Uterus (tissue), 2 donors: Measurements from ENCODE around the gene ADCY10.

Source experiments
- CTCF ChIP-seq, 4 experiments: fragments of 200-600 bp in 2 of 4; fragments of 450-650 bp in 2 of 4; sonication (generic) in 2 of 4; IDR thresholded peaks; one replicate each; pipeline ENCODE4 v1.5.1; 2016 to 2019; ENCODE audit warnings: antibody characterized with exemption in 4 of 4, mild to moderate bottlenecking in 2 of 4, moderate library complexity in 1 of 4
- POLR2A ChIP-seq, 2 donors: fragments of 450-650 bp; IDR thresholded peaks; one replicate each; pipeline ENCODE4 v1.6.1; 2016; ENCODE audit warnings: antibody characterized with exemption in 2 of 2, mild to moderate bottlenecking in 1 of 2, moderate library complexity in 1 of 2

GRCh38 chr1:167861664-167862381, 52.1 kb downstream of the ADCY10 start:
- TF ChIP-seq CTCF (IDR thresholded peaks at IDR 0.05) (no peak), POLR2A (IDR thresholded peaks at IDR 0.05) (no peak)
